Breast epithelium (tissue), 3 donors: Measurements from ENCODE around the gene HPSE.

Experiments used
- POLR2A ChIP-seq: fragments of 450-650 bp; IDR thresholded peaks from one replicate; pipeline ENCODE4 v1.6.1; 2016; ENCODE audit warnings: antibody characterized with exemption, mild to moderate bottlenecking, moderate library complexity
- POLR2AphosphoS5 ChIP-seq, 3 donors: sonication (generic); formaldehyde crosslinking; IDR thresholded peaks; one replicate each; pipeline ENCODE4 v1.6.1; 2017; ENCODE audit warnings: antibody characterized with exemption in 3 of 3
- TF ChIP-seq, protein P1 (sequence below), 3 donors: fragments of 450-650 bp; IDR thresholded peaks; one replicate each; pipeline ENCODE4 v1.5.1; 2016 to 2017; ENCODE audit warnings: antibody characterized with exemption in 3 of 3, mild to moderate bottlenecking in 3 of 3, moderate library complexity in 3 of 3

DNA sequence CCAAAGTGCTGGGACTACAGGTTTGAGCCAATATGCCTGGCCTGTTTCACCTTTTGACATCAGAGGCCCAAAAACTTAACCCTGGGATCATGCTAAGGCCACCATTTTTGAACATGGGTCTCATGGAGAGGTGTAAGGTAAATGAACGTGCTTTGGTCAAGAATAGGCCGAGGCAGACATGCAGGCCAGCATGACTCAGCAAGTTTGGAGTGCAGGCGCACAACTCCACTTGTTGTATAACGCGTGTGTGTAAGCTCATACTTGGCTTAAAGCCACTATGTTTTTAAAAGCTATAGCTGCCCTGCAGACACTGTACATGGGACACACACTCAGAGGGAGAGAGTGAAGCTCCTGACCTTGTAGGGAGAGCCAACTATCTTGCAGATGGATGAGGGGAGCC, 43.8 kb upstream of the HPSE start:
- TF ChIP-seq, protein P1, sequence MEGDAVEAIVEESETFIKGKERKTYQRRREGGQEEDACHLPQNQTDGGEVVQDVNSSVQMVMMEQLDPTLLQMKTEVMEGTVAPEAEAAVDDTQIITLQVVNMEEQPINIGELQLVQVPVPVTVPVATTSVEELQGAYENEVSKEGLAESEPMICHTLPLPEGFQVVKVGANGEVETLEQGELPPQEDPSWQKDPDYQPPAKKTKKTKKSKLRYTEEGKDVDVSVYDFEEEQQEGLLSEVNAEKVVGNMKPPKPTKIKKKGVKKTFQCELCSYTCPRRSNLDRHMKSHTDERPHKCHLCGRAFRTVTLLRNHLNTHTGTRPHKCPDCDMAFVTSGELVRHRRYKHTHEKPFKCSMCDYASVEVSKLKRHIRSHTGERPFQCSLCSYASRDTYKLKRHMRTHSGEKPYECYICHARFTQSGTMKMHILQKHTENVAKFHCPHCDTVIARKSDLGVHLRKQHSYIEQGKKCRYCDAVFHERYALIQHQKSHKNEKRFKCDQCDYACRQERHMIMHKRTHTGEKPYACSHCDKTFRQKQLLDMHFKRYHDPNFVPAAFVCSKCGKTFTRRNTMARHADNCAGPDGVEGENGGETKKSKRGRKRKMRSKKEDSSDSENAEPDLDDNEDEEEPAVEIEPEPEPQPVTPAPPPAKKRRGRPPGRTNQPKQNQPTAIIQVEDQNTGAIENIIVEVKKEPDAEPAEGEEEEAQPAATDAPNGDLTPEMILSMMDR (IDR thresholded peaks at IDR 0.05) = no peak
- TF ChIP-seq POLR2A (no peak), POLR2AphosphoS5 (IDR thresholded peaks at IDR 0.05) (no peak)
